Neutrophil (primary cell): Measurements from ENCODE around the gene RNF224.
A peak's percentile ranks its signal among the peaks of the same experiment; 100 is the strongest.

Experiments
- H3K27ac ChIP-seq: fragments of 200-600 bp; sonication (generic); 2 replicates; pipeline ENCODE4 v1.5.1; 2016; ENCODE audit warnings: mild to moderate bottlenecking, moderate library complexity
- H3K27me3 ChIP-seq: fragments of 200-600 bp; sonication (generic); 2 replicates; pipeline ENCODE4 v1.6.0; 2016; ENCODE audit warnings: mild to moderate bottlenecking
- H3K36me3 ChIP-seq: fragments of 200-600 bp; sonication (generic); 2 replicates; pipeline ENCODE4 v1.5.1; 2017
- H3K4me1 ChIP-seq, 2 experiments: fragments of 200-600 bp in 1 of 2; sonication (generic) in 1 of 2; 1 replicate in 1 of 2; 2 replicates in 1 of 2; pipeline versions ENCODE4 v1.5.1 to v1.6.1; 2013 to 2016; ENCODE audit warnings: low read depth in 1 of 2, low read length in 1 of 2, mild to moderate bottlenecking in 1 of 2, moderate library complexity in 1 of 2; ENCODE audit not compliant: control insufficient read depth in 1 of 2, insufficient read depth in 1 of 2
- H3K4me3 ChIP-seq, 2 experiments: fragments of 200-600 bp in 1 of 2; sonication (generic) in 1 of 2; 1 replicate in 1 of 2; 2 replicates in 1 of 2; pipeline ENCODE4 v1.5.1; 2013 to 2016; ENCODE audit warnings: low read depth in 1 of 2, low read length in 1 of 2, mild to moderate bottlenecking in 1 of 2, moderate library complexity in 1 of 2
- H3K9me3 ChIP-seq: fragments of 200-600 bp; sonication (generic); 2 replicates; pipeline ENCODE4 v1.5.1; 2016
- CTCF ChIP-seq: fragments of 200-600 bp; sonication (generic); IDR thresholded peaks from 2 replicates; pipeline ENCODE4 v1.5.1; 2016; ENCODE audit warnings: antibody characterized with exemption

The RNF224 gene

GRCh38 chr9:137190315-137190856, 36.9 kb upstream of the RNF224 start:
- Histone ChIP-seq H3K27ac (peak overlapping the region; percentile 98), H3K9me3 (no peaks in the 10 kb centered on the region), H3K27me3 (no peaks in the 10 kb centered on the region), H3K4me3 (peak overlapping the region in 1 of 2 experiments; percentile 97), H3K36me3 (peaks cover 37% of the 10 kb centered on the region), H3K4me1 (peaks cover 34% of the 10 kb centered on the region in 2 experiments)
- TF ChIP-seq CTCF, result no peak

- H3K4me3 ChIP-seq, result no peak overlapping the region
Observed at GRCh38 chr9:137191245-137191644, 36.1 kb upstream of the RNF224 start.

GRCh38 chr9:137191691-137192447, 35.4 kb upstream of the RNF224 start:
- H3K36me3 ChIP-seq, result peaks cover 22% of the 10 kb centered on the region
- H3K9me3 ChIP-seq, result no peaks in the 10 kb centered on the region
- TF ChIP-seq CTCF, result no peak
- H3K27me3 ChIP-seq, result no peaks in the 10 kb centered on the region
- no peak overlapping the region for H3K27ac ChIP-seq
- peaks cover 28 to 31% of the 10 kb centered on the region in 2 experiments for H3K4me1 ChIP-seq
- H3K4me3 ChIP-seq, result no peak overlapping the region

More at GRCh38 chr9:137191245-137191644, 36.1 kb upstream of the RNF224 start:
- no peak overlapping the region for H3K27ac ChIP-seq
- peaks cover 28% of the 10 kb centered on the region for H3K36me3 ChIP-seq
- H3K9me3 ChIP-seq, result no peaks in the 10 kb centered on the region
- TF ChIP-seq CTCF, result no peak
- no peaks in the 10 kb centered on the region for H3K27me3 ChIP-seq
- H3K4me1 ChIP-seq, result peaks cover 34% of the 10 kb centered on the region in 2 experiments

- Histone ChIP-seq H3K36me3 (peaks cover 18% of the 10 kb centered on the region), H3K27me3 (no peaks in the 10 kb centered on the region), H3K9me3 (no peaks in the 10 kb centered on the region), H3K27ac (no peak overlapping the region), H3K4me3 (no peak overlapping the region), H3K4me1 (peaks cover 23 to 26% of the 10 kb centered on the region in 2 experiments)
- TF ChIP-seq CTCF, result no peak
Observed at GRCh38 chr9:137192448-137192780, 34.9 kb upstream of the RNF224 start.

GRCh38 chr9:137192859-137193258, 34.4 kb upstream of the RNF224 start:
- TF ChIP-seq CTCF, result no peak
- H3K9me3 ChIP-seq, result no peaks in the 10 kb centered on the region
- H3K4me1 ChIP-seq, result peaks cover 18 to 21% of the 10 kb centered on the region in 2 experiments
- no peaks in the 10 kb centered on the region for H3K27me3 ChIP-seq
- H3K4me3 ChIP-seq, result no peak overlapping the region
- no peak overlapping the region for H3K27ac ChIP-seq
- H3K36me3 ChIP-seq, result peaks cover 16% of the 10 kb centered on the region
